Endothelial cell of hepatic sinusoid (primary cell): ENCODE results near the gene BBS9.

Source experiments
- in situ Hi-C: cut with HindIII; loops from 2 replicates; pipeline ENCODE4 v1.10.0; 2017; ENCODE audit warnings: low sequenced_read_pairs

BBS9 gene

GRCh38 chr7:33589911-33590310 is 460.5 kb downstream of the BBS9 start:
- in situ Hi-C loops: no loop called here

- in situ Hi-C loops: no loop called here
Measured at GRCh38 chr7:33590916-33591315, 461.6 kb downstream of the BBS9 start.

GRCh38 chr7:33591490-33591889 is 462.1 kb downstream of the BBS9 start:
- in situ Hi-C loops: no loop called here

- in situ Hi-C loops: no loop called here
Measured at GRCh38 chr7:33592718-33593117, 463.4 kb downstream of the BBS9 start.

GRCh38 chr7:33593611-33594010 is 464.2 kb downstream of the BBS9 start:
- in situ Hi-C loops: no loop called here

GRCh38 chr7:33596686-33597085 is 467.3 kb downstream of the BBS9 start:
- in situ Hi-C loops: no loop called here

GRCh38 chr7:33597181-33597580 is 467.8 kb downstream of the BBS9 start:
- in situ Hi-C loops: no loop called here

GRCh38 chr7:33601101-33601500 is 471.7 kb downstream of the BBS9 start:
- in situ Hi-C loops: no loop called here

- in situ Hi-C loops: no loop called here
Measured at GRCh38 chr7:33601884-33602283, 472.5 kb downstream of the BBS9 start.

GRCh38 chr7:33604056-33604455 is 474.7 kb downstream of the BBS9 start:
- in situ Hi-C loops: no loop called here

GRCh38 chr7:33610918-33611317 is 481.6 kb downstream of the BBS9 start:
- in situ Hi-C loops: no loop called here

GRCh38 chr7:33612442-33612841 is 483.1 kb downstream of the BBS9 start:
- in situ Hi-C loops: no loop called here

GRCh38 chr7:33614357-33615117 is 485.2 kb downstream of the BBS9 start:
- in situ Hi-C loops: no loop called here

GRCh38 chr7:33616752-33617151 is 487.4 kb downstream of the BBS9 start:
- in situ Hi-C loops: no loop called here

GRCh38 chr7:33619264-33619663 is 489.9 kb downstream of the BBS9 start:
- in situ Hi-C loops: no loop called here

GRCh38 chr7:33623267-33623666 is 493.9 kb downstream of the BBS9 start:
- in situ Hi-C loops: no loop called here

GRCh38 chr7:33624215-33624614 is 494.9 kb downstream of the BBS9 start:
- in situ Hi-C loops: no loop called here

GRCh38 chr7:33626869-33627268 is 497.5 kb downstream of the BBS9 start:
- in situ Hi-C loops: no loop called here

- in situ Hi-C loops: no loop called here
Measured at GRCh38 chr7:33627741-33628140, 498.4 kb downstream of the BBS9 start.

GRCh38 chr7:33628894-33629293 is 499.5 kb downstream of the BBS9 start:
- in situ Hi-C loops: no loop called here

- in situ Hi-C loops: no loop called here
Measured at GRCh38 chr7:33630359-33630758, 501.0 kb downstream of the BBS9 start.

GRCh38 chr7:33632322-33632721 is 503.0 kb downstream of the BBS9 start:
- in situ Hi-C loops: no loop called here
